Stimulated activated CD8-positive, alpha-beta memory T cell treated with anti-CD3 and anti-CD28 coated beads, Interleukin-15, amount 100 ng/mL, for 4 hours (primary cell): Measurements from ENCODE around the gene HOXC11.
A peak's percentile ranks its signal among the peaks of the same experiment; 100 is the strongest.

Experiments used
- DNase-seq, 2 donors: peaks; one replicate each; pipeline ENCODE4 v3.0.0-alpha.2; 2020; ENCODE audit warnings: low read depth in 2 of 2

HOXC11 gene

GRCh38 chr12:54009171-54010052, 36.5 kb downstream of the HOXC11 start:
- DNase-seq: no peak

GRCh38 chr12:54010053-54010971, 37.4 kb downstream of the HOXC11 start:
- DNase-seq: no peak

- DNase-seq: no peak
Observed at GRCh38 chr12:54010972-54011664, 38.2 kb downstream of the HOXC11 start.

GRCh38 chr12:54011665-54012532, 39.0 kb downstream of the HOXC11 start:
- no peak for DNase-seq

GRCh38 chr12:54012631-54013409, 39.9 kb downstream of the HOXC11 start:
- no peak for DNase-seq

- DNase-seq: no peak
Observed at GRCh38 chr12:54014377-54015017, 41.6 kb downstream of the HOXC11 start.

- no peak for DNase-seq
Observed at GRCh38 chr12:54015018-54015931, 42.3 kb downstream of the HOXC11 start.

- DNase-seq: no peak
Observed at GRCh38 chr12:54016051-54016450, 43.1 kb downstream of the HOXC11 start.

- DNase-seq: no peak
Observed at GRCh38 chr12:54016478-54016964, 43.6 kb downstream of the HOXC11 start.

GRCh38 chr12:54017027-54017788, 44.3 kb downstream of the HOXC11 start:
- DNase-seq: no peak

- DNase-seq: peak; percentile 63 to 64
Observed at GRCh38 chr12:54017878-54018467, 45.0 kb downstream of the HOXC11 start.

GRCh38 chr12:54018468-54018984, 45.6 kb downstream of the HOXC11 start:
- DNase-seq: no peak

- DNase-seq: no peak
Observed at GRCh38 chr12:54019091-54019811, 46.3 kb downstream of the HOXC11 start.

GRCh38 chr12:54019924-54020590, 47.1 kb downstream of the HOXC11 start:
- no peak for DNase-seq

GRCh38 chr12:54020591-54021405, 47.9 kb downstream of the HOXC11 start:
- no peak for DNase-seq
